NCI-H1436 treated with DMSO at 0.1 percent for 48 hours (cell line): ENCODE results near the gene CARD16.
"Not testable (repeated sequence)": the region's sequence is repeated elsewhere in the genome, so short reads cannot be mapped to it uniquely, and the experiment has no call there.

Experiments
- DNase-seq: peaks from one replicate; lab custom pipeline; 2025; lab: John Stamatoyannopoulos, UW

Gene CARD16

DNA sequence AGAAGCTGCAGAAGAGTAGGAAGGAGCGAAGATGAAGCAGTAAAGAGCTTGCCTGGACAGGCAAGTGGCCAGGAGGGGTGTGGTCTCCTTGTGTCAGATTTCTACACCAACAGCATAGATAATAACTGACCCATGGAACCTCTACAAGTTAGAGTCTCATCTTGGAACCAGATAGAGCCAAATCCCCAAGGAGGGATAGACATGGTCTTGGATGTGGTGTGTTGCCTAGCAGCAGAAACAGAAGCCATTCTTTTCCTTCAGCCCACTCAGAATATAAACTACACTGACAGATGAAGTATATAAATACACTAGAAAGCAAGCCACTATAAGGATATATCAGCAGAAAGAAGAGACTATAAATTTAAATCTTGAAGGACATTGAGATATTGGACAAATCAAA lies 4.3 kb upstream of the CARD16 start:
- no peak for DNase-seq

DNA sequence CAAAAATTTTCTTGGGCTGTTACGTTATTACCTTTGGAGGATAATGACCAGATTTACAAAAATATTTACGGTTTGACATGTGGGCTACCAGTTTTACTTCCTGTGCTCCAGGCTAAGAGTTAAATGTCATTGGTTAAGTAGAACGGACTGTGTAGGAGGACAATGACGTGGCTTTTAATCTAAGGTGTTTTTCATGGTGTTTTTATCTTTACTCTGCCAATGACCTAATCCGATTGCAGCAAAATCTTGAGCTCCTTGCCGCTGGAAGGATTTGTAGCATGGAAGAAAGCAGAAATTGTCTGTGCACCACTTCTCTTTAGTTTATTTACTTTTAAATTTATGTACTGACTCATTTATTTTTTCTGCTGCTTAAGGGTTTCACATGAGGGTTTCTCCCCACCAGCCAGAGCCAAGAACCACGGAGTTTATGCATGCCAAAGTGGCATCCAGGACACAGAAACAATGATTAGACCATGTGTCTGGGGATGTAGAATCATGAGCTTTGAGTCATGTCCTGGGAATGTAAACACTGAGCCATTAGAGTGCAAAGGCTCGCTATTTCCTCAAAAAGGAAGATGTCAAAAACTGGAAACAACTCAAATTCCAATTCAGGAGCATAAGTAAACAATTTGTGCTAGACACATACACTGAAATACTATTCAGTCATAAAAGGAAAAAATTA lies 1.9 kb upstream of the CARD16 start:
- no peak for DNase-seq

DNA sequence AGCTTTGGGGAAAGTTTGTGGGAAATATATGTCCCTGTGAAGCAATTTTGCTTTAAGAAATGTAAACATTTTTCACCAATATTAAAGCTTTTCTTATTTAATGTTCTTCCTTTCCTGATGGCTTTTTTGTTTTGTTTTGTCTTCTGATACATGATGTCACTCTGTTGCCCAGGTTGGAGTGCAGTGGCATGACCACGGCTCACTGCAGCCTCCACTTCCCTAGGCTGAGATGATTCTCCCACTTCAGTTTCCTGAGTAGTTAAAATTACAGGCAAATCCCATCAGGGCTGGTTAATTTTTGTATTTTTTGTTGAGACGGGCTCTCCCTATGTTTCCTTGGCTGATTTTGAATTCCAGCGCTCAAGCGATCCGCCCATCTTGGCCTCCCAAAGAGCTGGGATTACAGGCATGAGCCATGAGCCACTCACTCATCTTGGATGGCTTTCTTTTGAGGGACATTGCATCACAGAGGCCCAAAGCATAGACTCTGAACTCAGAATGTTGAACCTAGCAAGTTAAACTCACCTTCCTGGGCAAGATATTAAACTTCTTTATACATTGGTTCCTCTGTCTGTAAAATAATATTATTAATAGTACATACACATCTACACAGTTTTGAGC lies 651 bp upstream of the CARD16 start:
- no peak for DNase-seq

DNA sequence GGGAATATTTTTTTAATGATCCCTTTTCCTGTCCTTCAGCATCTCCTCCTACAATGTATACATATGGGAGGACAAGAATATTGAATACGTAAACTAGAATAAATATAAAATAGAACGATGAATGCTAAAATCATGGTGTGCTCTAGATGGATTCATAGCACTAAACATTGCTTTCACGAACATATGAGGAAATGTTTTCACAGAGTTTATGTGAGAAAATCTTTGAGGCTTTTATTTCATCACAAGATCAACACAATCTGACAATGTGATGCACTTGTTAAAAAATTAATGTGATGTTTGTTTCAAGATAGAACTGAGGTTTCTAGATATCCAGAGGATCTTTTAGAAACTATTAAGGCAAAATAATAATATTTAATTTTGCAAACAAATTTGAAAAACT lies 3.0 kb downstream of the CARD16 start:
- no peak for DNase-seq

DNA sequence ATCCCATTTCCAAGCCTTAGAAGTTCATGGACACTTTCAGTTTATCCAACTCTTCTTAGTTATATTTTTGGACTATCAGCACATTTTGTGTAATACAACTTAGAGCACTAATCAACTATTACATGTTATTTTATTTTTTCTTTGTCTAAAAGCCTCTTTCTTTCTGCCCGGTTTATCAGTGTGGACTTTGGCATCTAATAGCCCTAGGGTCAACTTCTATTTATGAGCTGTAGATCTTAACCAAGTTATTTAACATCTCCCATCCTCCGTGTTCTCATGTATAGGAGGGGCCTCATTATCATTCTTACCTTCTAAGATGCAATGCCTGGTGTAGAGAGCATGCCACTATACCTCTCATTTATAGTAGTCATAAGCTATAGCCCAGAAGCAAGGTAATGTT lies 4.4 kb downstream of the CARD16 start:
- no peak for DNase-seq

DNA sequence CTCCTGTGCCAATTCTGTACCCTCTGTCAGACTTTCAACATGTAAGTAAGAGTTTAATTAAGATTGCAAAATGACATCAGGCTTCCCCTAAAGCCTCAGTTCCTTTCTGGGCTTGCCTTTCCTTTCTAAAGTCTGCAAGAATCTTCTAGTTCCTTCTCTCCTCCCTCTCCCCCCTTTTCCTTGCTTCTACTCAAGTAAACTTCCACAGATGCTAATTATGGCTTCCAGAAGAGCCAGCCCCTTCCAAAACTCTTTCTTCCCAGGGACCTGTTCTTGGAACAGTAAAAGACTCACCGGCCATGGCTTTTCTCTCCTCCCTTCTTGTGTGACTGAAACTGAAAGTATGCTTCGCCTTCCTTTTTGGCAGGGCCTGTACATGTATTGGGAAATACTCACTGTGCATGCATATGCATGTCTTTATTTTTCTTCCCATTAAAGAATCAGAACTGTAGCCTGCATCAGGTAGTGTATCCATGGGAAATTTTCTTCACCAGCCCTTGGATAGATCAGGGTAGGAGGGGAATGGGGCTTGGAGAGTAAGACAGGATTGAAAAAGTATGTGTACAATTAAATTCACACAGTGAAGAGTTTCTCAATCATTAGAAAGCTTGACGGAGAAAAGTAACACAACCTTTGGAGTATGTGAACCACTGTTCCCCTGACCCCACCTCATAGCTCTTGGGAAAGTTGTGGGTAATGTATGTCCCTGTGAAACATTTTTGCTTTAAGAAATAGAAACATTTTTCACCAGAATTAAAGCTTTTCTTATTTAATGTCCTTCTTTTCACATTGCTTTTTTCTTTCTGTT lies 10.1 kb downstream of the CARD16 start, which contains the start of gene CASP1:
Gene CASP1, minus strand, starts transcription at position 332 of the 808 bp plus-strand sequence. Its CDS starts 31 bp downstream, at position 301.
- no peak for DNase-seq

DNA sequence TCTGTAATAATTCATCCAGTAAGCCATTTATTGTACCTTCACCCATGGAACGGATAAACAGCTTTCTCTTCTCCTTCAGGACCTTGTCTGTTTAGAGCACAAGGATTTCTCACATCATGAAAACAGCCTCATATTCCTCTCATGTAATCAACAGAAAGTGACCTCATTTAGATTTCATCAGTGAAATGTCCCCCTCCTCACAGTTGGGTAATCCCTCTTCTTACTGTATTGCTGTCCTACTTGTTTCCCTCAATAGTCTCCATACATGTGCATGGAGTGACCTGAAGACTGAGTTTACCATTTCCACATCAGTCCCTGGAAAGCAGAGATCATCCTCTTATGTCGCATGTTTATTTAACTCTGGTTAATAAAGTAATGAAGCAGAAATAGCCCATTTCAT lies 10.7 kb downstream of the CARD16 start:
- DNase-seq = not testable (repeated sequence)

DNA sequence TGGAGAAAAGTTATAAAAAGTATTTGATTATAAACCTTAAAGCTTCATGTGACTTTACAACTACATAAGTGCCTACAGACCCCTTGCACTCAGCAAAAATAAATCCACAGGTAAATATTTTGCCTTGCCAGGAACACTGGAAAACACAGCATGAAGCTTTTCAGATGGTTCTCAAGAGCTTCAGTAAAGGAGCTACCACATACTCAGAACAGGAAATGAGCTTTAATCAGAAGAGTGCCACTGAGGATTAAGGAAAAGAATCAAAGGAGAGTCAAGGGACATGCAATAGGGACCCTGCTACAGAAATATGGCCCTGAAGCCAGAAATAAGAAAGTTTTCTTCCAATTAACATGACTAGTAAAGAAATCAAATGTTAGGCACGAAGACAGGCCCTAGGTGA lies 11.4 kb downstream of the CARD16 start:
- DNase-seq = no peak

DNA sequence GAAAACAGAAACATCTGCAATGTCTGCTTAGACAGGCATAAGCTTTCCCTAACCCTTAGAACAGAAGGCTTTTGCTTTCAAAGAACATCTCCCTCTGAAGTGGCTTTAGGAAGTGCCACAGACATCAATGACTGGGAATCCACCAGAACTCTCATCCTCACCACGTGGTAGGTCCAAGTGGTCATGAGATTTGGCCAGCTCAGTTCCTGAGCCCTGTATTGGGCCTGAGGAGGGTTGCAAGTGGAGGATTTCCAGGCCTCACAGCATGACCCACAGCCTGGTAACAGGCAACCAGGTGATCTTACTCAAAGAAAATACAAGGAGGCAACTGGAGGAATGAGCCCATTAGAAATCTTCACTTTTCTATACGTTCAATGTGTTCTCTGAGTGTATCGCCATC lies 11.8 kb downstream of the CARD16 start:
- no peak for DNase-seq

DNA sequence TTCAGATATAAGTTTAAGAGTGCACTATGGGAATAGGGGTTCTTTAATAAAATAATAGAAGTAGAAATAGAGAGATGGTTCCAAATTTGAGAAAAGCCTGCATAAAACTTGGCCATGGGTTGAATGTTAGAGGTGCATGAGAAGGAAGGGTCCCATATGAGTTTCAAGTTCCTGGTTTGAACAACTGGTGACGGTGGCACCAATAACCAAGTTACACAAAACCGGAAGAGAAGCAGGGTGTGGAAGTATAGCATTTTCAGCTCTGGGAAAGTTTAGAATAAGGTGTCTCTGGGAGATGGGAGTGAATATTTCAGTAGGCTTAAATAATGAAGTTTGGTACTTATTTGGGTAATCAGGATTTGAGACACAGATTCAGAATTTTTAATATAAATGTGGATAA lies 12.6 kb downstream of the CARD16 start:
- no peak for DNase-seq

DNA sequence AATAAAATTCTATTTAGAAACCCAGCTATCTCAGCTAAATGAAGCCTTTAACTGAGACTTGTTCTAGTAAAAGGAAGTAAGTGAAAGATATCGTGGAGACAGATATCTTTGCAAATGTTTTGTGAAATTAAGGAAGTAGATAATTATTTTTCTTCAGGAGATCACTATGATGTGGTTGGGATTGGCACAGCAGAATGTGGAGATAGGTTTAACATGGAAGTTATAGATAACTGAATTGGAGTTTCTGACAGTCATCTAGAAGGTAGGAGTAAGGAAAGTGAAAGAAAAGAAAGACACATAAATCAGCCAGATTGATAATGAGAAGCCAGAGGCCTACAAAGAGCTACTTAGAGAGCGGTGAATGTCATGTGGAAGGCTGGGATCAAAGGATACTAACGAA lies 17.5 kb downstream of the CARD16 start:
- DNase-seq = no peak

DNA sequence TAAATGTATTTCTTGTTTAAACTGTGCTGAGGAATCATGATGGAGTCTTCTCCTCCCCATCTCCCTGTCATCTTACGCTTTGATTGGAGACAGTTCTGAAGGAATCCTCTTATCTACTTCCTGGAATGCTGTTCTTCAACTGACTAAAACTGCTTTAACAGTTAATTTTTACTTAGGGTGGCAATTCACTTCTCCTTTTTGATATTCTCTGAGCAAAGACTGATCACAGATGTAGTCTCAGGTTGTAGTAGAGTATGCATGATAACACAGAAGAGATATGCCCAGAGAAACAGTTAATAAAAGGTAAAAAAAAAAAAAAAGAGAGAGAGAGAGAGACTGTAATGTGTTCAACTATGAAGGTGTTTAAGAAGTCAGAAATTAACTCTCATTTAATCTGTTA lies 20.7 kb downstream of the CARD16 start:
- no peak for DNase-seq

DNA sequence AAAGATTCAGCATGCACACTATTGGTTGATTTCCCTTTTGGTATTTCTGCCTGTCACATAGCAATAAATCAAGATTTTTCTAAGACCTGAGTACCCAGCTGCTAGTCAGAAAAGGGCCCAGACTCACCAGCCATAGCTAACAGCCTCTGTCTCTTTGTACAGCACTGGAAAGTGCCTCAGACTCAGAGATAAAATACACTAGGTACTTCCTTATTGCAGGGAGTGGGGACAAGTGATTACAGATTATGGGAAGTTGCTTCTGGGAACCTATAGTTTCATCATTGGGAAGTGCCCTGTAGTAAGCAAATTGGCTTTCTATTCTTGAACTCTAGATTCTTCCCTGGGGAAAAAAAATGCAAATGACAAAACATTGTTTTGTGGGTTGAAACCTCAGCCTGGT lies 22.1 kb downstream of the CARD16 start, which contains the start of gene CASP5:
Gene CASP5, minus strand, starts transcription at position 166 of the 400 bp plus-strand sequence. Its CDS starts 32 bp downstream, at position 134.
- DNase-seq = no peak

DNA sequence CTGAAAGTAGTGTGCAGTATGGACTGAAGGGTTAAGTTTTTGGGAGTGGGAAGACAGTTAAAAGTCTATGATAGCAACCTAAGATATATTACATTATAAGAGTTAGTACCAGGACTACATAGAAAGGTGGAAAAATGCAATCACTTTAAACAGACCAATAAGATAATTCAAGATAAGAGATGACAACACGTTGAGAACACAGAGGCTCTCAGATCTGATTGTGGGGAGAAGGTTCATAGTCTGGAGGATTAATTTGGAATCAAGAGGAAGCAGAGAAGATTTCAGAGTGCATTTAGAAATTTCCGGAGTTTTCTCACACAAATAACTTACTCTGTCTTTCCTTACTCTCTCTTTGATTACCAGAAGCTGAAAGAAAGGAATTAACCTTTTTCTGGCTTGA lies 22.6 kb downstream of the CARD16 start:
- DNase-seq = no peak

DNA sequence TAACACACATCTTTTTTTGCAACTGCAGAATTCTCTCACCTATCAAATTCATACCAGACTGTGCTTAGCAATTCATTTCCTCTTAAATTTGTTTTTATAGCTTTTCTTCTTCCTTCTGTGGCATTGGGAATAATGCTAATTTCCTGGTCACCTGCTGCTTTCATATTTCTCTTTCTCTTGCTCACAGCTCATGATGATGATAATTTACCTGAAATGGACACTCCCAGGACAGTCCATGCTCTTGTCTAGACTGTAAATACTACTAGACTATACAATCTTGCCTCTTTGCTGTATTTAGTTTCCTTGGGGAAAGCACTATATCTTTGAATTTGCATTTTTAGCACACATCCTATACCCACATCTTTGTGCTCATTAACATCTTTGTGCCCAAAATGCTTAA lies 37.7 kb downstream of the CARD16 start:
- DNase-seq = no peak

DNA sequence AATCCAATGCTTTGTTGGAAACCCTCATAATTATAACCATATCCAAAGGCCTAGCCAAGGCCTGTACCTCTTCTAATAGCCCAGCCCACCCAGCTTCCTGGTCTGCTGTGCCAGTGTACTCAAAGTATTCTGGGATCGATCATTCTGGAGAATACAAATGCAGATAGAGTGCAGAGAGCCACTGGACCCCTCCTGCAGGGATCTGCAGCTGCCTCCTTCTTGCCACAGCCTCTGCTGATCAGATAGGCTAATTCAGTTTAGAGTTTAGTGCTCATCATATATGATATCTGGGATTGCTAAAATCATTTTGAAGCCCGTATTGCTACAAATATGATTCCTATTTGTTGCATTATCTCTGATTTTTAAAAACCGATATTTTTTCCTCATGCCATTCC lies 39.7 kb downstream of the CARD16 start:
- DNase-seq = no peak

DNA sequence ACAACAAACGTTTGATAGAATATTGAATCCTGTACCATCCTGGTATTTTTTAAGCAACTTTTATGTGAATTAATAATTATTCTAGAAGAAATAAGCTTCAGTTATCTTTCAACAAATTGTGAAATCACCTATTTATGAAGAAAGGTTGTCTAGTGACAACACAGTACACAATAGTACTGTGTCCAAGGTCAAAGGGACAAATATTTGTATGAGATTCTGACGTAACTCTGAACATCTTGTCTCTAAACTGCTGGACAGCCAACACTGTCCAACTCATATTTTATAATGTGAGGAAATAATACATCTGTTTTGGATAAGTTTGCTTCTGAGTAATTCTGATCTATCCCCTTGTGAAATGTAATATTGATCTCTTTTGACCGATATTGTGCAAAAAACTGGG lies 41.1 kb downstream of the CARD16 start:
- DNase-seq = no peak

DNA sequence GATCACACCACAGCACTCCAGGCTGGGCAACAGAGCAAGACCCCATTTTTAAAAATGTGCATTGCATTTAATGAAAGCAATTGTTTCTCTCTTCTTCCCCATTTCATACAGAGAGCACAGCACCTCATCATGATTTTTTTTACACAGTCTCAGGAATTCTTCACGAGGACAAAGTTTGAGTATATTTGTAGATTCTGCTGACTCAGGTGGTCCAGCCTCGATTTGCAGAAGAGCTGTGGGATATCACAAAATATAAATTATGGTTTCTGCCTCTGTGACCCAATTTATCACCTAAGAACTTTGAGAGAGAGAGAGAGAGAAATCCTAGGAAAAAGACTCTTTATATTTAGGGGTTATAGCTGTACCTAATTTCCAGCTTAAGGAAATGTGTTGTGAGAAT lies 42.0 kb downstream of the CARD16 start:
- no peak for DNase-seq

DNA sequence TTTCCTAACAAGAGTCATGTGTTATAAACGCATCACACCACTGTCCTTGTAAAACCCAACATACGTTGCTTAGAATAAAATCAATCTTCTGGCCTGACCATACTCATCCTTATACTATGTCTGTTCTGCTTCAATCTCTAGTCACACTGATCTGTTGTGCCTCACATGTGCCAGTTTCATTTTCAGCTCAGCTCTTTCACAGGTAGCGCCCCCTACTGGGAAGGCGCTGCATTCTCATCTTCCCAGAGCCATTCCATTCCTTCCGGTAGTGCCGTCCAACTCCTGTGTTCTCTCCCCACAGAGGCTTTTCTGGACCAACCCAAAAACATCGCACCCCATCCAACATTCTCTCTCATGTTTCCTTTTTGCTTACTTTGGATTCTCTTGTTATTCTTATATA lies 44.3 kb downstream of the CARD16 start:
- no peak for DNase-seq

DNA sequence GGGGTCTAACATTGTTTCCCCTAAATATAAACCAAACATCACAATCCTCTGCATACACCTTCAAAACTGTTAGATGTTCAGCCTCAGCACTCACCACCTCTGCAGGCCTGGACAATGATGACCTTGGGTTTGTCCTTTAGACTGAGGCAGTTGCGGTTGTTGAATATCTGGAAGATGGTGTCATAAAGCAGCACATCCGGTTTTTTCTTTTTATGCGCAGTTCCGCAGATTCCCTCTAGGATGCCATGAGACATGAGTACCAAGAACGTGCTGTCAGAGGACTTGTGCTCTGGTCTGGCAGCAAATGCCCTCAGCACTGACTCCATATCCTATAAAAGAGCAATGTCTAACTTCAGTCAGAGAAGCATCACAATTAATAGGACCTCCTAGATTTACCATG lies 45.0 kb downstream of the CARD16 start:
- no peak for DNase-seq

DNA sequence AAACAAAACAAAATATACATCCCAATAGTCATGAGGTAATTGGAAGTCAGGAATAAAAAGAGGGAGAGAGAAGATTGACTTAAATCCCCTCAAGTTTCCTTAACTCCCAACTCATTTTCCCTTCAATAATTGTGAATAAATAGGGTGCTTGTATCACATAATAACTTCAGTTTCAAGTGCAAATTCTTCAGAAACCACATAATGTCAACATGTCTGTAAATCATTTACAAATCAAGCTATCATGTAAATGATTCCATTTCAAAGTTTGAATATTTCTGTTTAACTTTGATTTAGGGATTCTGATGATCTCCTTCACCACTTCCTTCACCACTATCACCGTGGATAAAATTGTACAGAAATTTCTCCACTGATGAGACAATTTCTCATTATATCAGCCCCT lies 45.4 kb downstream of the CARD16 start:
- no peak for DNase-seq

DNA sequence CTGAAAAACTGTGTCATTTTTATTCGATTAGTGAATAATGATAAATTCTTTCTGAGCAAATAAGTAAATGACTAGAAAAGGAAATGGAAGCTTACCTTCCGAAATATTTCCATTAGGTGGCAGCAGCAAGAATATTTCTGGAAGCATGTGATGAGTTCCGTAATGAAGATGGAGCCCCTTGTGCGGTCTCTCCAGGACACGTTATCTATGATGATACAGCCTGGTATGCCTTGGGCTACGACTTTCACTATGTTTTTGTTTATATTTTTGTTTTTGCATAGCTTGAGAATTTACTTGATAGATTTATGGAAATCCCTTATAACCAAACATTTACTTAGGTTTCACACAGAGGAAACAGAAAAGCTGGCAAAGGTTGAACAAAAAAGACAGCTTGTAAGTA lies 47.8 kb downstream of the CARD16 start:
- DNase-seq = no peak

DNA sequence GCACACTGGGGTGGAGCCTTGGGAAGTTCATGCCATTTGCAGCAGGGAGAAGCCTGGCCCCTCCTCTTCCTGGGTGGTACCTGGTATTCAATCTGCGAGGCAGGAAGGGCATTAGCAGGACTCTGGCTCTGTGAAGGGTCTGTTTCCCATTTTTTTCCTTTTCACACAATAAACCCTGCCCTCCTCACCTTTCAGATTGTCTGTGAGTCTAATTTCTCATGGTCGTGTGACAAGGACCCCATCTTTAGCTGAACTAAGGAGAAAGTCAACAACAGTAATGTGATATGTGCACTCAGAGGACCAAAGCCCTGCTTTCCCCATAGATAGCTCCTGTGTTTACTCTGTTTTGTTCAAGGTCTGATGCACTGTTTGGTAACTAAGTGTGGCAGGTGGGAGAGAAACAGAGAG lies 50.1 kb downstream of the CARD16 start:
- DNase-seq = peak; percentile 69
